ENCODE data around the gene STUM.
"Not testable (repeated sequence)": the region's sequence is repeated elsewhere in the genome, so short reads cannot be mapped to it uniquely, and the experiment has no call there.

DNA sequence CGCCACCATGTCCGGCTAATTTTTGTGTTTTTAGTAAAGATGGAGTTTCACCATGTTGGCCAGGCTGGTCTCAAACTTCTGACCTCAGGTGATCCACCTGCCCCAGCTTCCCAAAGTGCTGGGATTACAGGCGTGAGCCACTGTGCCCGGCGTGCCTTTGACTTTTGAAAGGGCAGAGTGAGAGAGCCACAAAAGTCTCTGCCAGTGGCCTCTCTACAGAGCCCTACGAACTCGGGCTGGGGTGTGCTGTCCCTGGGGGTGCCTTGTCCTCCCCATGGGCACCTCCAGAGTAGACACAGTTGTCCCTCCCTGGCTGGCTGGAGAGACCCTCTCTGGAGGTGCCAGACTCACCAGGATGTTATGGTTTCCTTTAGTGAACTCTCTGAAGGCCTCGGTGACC lies 90.6 kb downstream of the STUM start:
- TF ChIP-seq, protein P1, sequence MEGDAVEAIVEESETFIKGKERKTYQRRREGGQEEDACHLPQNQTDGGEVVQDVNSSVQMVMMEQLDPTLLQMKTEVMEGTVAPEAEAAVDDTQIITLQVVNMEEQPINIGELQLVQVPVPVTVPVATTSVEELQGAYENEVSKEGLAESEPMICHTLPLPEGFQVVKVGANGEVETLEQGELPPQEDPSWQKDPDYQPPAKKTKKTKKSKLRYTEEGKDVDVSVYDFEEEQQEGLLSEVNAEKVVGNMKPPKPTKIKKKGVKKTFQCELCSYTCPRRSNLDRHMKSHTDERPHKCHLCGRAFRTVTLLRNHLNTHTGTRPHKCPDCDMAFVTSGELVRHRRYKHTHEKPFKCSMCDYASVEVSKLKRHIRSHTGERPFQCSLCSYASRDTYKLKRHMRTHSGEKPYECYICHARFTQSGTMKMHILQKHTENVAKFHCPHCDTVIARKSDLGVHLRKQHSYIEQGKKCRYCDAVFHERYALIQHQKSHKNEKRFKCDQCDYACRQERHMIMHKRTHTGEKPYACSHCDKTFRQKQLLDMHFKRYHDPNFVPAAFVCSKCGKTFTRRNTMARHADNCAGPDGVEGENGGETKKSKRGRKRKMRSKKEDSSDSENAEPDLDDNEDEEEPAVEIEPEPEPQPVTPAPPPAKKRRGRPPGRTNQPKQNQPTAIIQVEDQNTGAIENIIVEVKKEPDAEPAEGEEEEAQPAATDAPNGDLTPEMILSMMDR (IDR thresholded peaks at IDR 0.05; ENCODE audit: borderline replicate concordance, extremely low read depth, low read length, poor library complexity, severe bottlenecking), result not testable (repeated sequence)
- TF ChIP-seq EZH2 (IDR thresholded peaks at IDR 0.05; ENCODE audit: borderline replicate concordance, low read depth, low read length, severe bottlenecking), result not testable (repeated sequence)

Data from DND-41 (cell line).